Astrocyte (in vitro differentiated cells and primary cell): ENCODE data around the gene WT1. TPM values are rescaled to one million over a fixed set of nuclear protein-coding genes. Genes with fewer than 3 reads are reported as not detected.

Source experiments
- DNase-seq: peaks from one replicate; pipeline ENCODE4 v3.0.0-alpha.2; 2010; ENCODE audit warnings: low read depth
- FAIRE-seq: peaks from 2 replicates; lab custom pipeline; 2011; peaks lifted over from hg19 to GRCh38; lab: Jason Lieb, UNC
- H2AFZ ChIP-seq: 2 replicates; pipeline ENCODE4 v1.6.0; 2012; ENCODE audit warnings: low read depth, low read length, inconsistent platforms
- H3K27ac ChIP-seq: 2 replicates; pipeline ENCODE4 v1.5.1; 2011; ENCODE audit warnings: low read depth, low read length, inconsistent platforms
- H3K27me3 ChIP-seq: 2 replicates; pipeline ENCODE4 v1.6.0; 2011; ENCODE audit warnings: low read length, inconsistent platforms; ENCODE audit not compliant: insufficient read depth
- H3K36me3 ChIP-seq: 2 replicates; pipeline ENCODE4 v1.5.1; 2011; ENCODE audit warnings: low read length, inconsistent platforms; ENCODE audit not compliant: insufficient read depth
- H3K4me1 ChIP-seq: 2 replicates; pipeline ENCODE4 v1.5.1; 2011; ENCODE audit warnings: low read length, inconsistent platforms; ENCODE audit not compliant: insufficient read depth
- H3K4me2 ChIP-seq: 2 replicates; pipeline ENCODE4 v1.6.0; 2012; ENCODE audit warnings: low read length, inconsistent platforms
- H3K4me3 ChIP-seq: 2 replicates; pipeline ENCODE4 v1.5.1; 2011; ENCODE audit warnings: low read depth, mild to moderate bottlenecking, low read length, inconsistent platforms; ENCODE audit not compliant: insufficient read depth
- H3K79me2 ChIP-seq: 2 replicates; pipeline ENCODE4 v1.6.0; 2012; ENCODE audit warnings: mild to moderate bottlenecking, low read length, inconsistent platforms; ENCODE audit not compliant: insufficient read depth
- H3K9ac ChIP-seq: 2 replicates; pipeline ENCODE4 v1.6.0; 2012; ENCODE audit warnings: mild to moderate bottlenecking, low read length, inconsistent platforms
- H3K9me3 ChIP-seq: 2 replicates; pipeline ENCODE4 v1.5.1; 2012; ENCODE audit warnings: low read depth, mild to moderate bottlenecking, low read length, inconsistent platforms; ENCODE audit not compliant: insufficient read depth
- H4K20me1 ChIP-seq: 2 replicates; pipeline ENCODE4 v1.6.0; 2012; ENCODE audit warnings: low read length, inconsistent platforms; ENCODE audit not compliant: insufficient read depth
- H3K27ac Mint-ChIP-seq: one replicate; pipeline ENCODE4 v1.8.0; 2021; ENCODE audit warnings: mild to moderate bottlenecking, mixed read lengths; ENCODE audit not compliant: unreplicated experiment
- H3K27me3 Mint-ChIP-seq: one replicate; pipeline ENCODE4 v1.8.0; 2021; ENCODE audit warnings: low read depth, mixed read lengths; ENCODE audit not compliant: unreplicated experiment
- H3K36me3 Mint-ChIP-seq: one replicate; pipeline ENCODE4 v1.8.0; 2021; ENCODE audit warnings: low read depth, mixed read lengths; ENCODE audit not compliant: unreplicated experiment
- H3K4me1 Mint-ChIP-seq: one replicate; pipeline ENCODE4 v1.8.0; 2021; ENCODE audit warnings: low read depth, mixed read lengths; ENCODE audit not compliant: unreplicated experiment
- H3K4me3 Mint-ChIP-seq: one replicate; pipeline ENCODE4 v1.8.0; 2021; ENCODE audit warnings: mild to moderate bottlenecking, moderate library complexity, mixed read lengths; ENCODE audit not compliant: unreplicated experiment
- H3K9me3 Mint-ChIP-seq: one replicate; pipeline ENCODE4 v1.8.0; 2021; ENCODE audit warnings: mild to moderate bottlenecking, mixed read lengths; ENCODE audit not compliant: unreplicated experiment
- CTCF ChIP-seq: IDR thresholded peaks from 2 replicates; pipeline ENCODE4 v1.5.1; 2011; ENCODE audit warnings: low read depth, mild to moderate bottlenecking, inconsistent platforms, low read length, moderate library complexity; ENCODE audit not compliant: insufficient read depth
- EZH2 ChIP-seq: IDR thresholded peaks from 2 replicates; pipeline ENCODE4 v1.6.1; 2012; ENCODE audit warnings: mild to moderate bottlenecking, low read length, inconsistent platforms; ENCODE audit not compliant: insufficient read depth
- total RNA-seq: library from RNA; stranded (reverse); gene quantifications from 2 replicates; pipeline ENCODE4 v1.2.1, GENCODE V29; 2021

Gene WT1
- total RNA-seq, 1 donor from 2014 or later: 0.45 TPM

GRCh38 chr11:32462011-32462690 lies 26.8 kb upstream of the WT1 start:
- Histone ChIP-seq H4K20me1 (no peaks in the 10 kb centered on the region), H3K27me3 (no peaks in the 10 kb centered on the region), H3K4me1 (no peaks in the 10 kb centered on the region), H3K36me3 (no peaks in the 10 kb centered on the region), H3K9me3 (no peaks in the 10 kb centered on the region), H2AFZ (no peak overlapping the region), H3K4me2 (no peak overlapping the region), H3K79me2 (no peaks in the 10 kb centered on the region), H3K4me3 (no peak overlapping the region), H3K27ac (no peak overlapping the region), H3K9ac (no peak overlapping the region)
- TF ChIP-seq CTCF (no peak), EZH2 (no peak)
- FAIRE-seq (no peak), DNase-seq (no peak)
- Mint-ChIP-seq H3K9me3 (no peaks in the 10 kb centered on the region), H3K4me3 (peak overlapping the region; percentile 43), H3K27ac (no peak overlapping the region), H3K27me3 (peaks cover 4% of the 10 kb centered on the region), H3K36me3 (no peaks in the 10 kb centered on the region), H3K4me1 (no peaks in the 10 kb centered on the region)

- no peak overlapping the region for H3K4me3 ChIP-seq
- Mint-ChIP-seq H3K36me3 (no peaks in the 10 kb centered on the region), H3K9me3 (no peaks in the 10 kb centered on the region), H3K27me3 (peaks cover 8% of the 10 kb centered on the region), H3K4me1 (no peaks in the 10 kb centered on the region), H3K4me3 (no peak overlapping the region), H3K27ac (no peak overlapping the region)
- H3K79me2 ChIP-seq: no peaks in the 10 kb centered on the region
- H2AFZ ChIP-seq: no peak overlapping the region
- H3K4me2 ChIP-seq: no peak overlapping the region
- no peaks in the 10 kb centered on the region for H3K27me3 ChIP-seq
- FAIRE-seq (no peak), DNase-seq (no peak)
- no peak overlapping the region for H3K9ac ChIP-seq
- H3K9me3 ChIP-seq: no peaks in the 10 kb centered on the region
- no peaks in the 10 kb centered on the region for H3K4me1 ChIP-seq
- H3K36me3 ChIP-seq: no peaks in the 10 kb centered on the region
- H3K27ac ChIP-seq: no peak overlapping the region
- H4K20me1 ChIP-seq: no peaks in the 10 kb centered on the region
- TF ChIP-seq CTCF (no peak), EZH2 (no peak)
These were observed 21.5 kb upstream of the WT1 start for GRCh38 chr11:32456864-32457263.

- no peaks in the 10 kb centered on the region for H3K36me3 ChIP-seq
- H3K9me3 ChIP-seq: no peaks in the 10 kb centered on the region
- no peak overlapping the region for H3K9ac ChIP-seq
- H3K27ac Mint-ChIP-seq: no peak overlapping the region
- no peaks in the 10 kb centered on the region for H3K4me1 ChIP-seq
- no peak overlapping the region for H3K4me3 ChIP-seq
- H3K36me3 Mint-ChIP-seq: no peaks in the 10 kb centered on the region
- H3K9me3 Mint-ChIP-seq: no peaks in the 10 kb centered on the region
- FAIRE-seq (no peak), DNase-seq (no peak)
- H3K4me1 Mint-ChIP-seq: no peaks in the 10 kb centered on the region
- H3K4me3 Mint-ChIP-seq: no peak overlapping the region
- H3K27me3 ChIP-seq: peaks cover 6% of the 10 kb centered on the region
- H2AFZ ChIP-seq: no peak overlapping the region
- no peak overlapping the region for H3K4me2 ChIP-seq
- H3K27me3 Mint-ChIP-seq: peaks cover 23% of the 10 kb centered on the region
- TF ChIP-seq CTCF: no peak
- no peaks in the 10 kb centered on the region for H3K79me2 ChIP-seq
- H4K20me1 ChIP-seq: no peaks in the 10 kb centered on the region
- H3K27ac ChIP-seq: no peak overlapping the region
These were observed 19.7 kb upstream of the WT1 start for GRCh38 chr11:32454993-32455392.
